H9 (cell line): ENCODE results near the gene GADD45A. TPM values are rescaled to one million over a fixed set of nuclear protein-coding genes. Genes with fewer than 3 reads are reported as not detected.

ENCODE experiments used
- DNase-seq: peaks from one replicate; pipeline ENCODE4 v3.0.0-alpha.2; 2017
- H2AFZ ChIP-seq: one replicate; pipeline ENCODE4 v1.6.1; 2013; ENCODE audit warnings: mild to moderate bottlenecking, low read length, control low read depth, moderate library complexity
- H2AK5ac ChIP-seq: 2 replicates; pipeline ENCODE4 v1.6.1; 2013; ENCODE audit warnings: low read length, control low read depth, mixed read lengths; ENCODE audit not compliant: insufficient read length
- H2BK120ac ChIP-seq: one replicate; pipeline ENCODE4 v1.6.1; 2013; ENCODE audit warnings: low read depth, mild to moderate bottlenecking, low read length, control low read depth, inconsistent platforms; ENCODE audit not compliant: poor library complexity, severe bottlenecking
- H2BK12ac ChIP-seq: 2 replicates; pipeline ENCODE4 v1.6.1; 2013; ENCODE audit warnings: low read length, control low read depth, mixed read lengths, low read depth; ENCODE audit not compliant: insufficient read length
- H2BK15ac ChIP-seq: 2 replicates; pipeline ENCODE4 v1.6.1; 2013; ENCODE audit warnings: low read depth, low read length, control low read depth
- H2BK20ac ChIP-seq: one replicate; pipeline ENCODE4 v1.6.1; 2013; ENCODE audit warnings: low read depth, mild to moderate bottlenecking, low read length, control low read depth, inconsistent platforms; ENCODE audit not compliant: poor library complexity, severe bottlenecking
- H2BK5ac ChIP-seq: 2 replicates; pipeline ENCODE4 v1.6.1; 2013; ENCODE audit warnings: low read length, control low read depth, mixed read lengths; ENCODE audit not compliant: insufficient read length
- H3K14ac ChIP-seq: 2 replicates; pipeline ENCODE4 v1.6.1; 2013; ENCODE audit warnings: low read length, control low read depth; ENCODE audit not compliant: insufficient read depth
- H3K18ac ChIP-seq: 2 replicates; pipeline ENCODE4 v1.6.1; 2013; ENCODE audit warnings: low read depth, mild to moderate bottlenecking, mixed read lengths, low read length, control low read depth; ENCODE audit not compliant: insufficient read length
- H3K23ac ChIP-seq: 2 replicates; pipeline ENCODE4 v1.6.1; 2013; ENCODE audit warnings: low read length, control low read depth, mixed read lengths, low read depth; ENCODE audit not compliant: insufficient read length
- H3K23me2 ChIP-seq: 2 replicates; pipeline ENCODE4 v1.6.1; 2013; ENCODE audit warnings: low read depth, mild to moderate bottlenecking, mixed read lengths, low read length, control low read depth; ENCODE audit not compliant: insufficient read length, poor library complexity, severe bottlenecking
- H3K27ac ChIP-seq: 2 replicates; pipeline ENCODE4 v1.5.1; 2013; ENCODE audit warnings: low read length, control low read depth, mixed read lengths, low read depth; ENCODE audit not compliant: insufficient read length
- H3K27me3 ChIP-seq: 2 replicates; pipeline ENCODE4 v1.6.1; 2013; ENCODE audit warnings: low read length, control low read depth, inconsistent platforms; ENCODE audit not compliant: insufficient read depth
- H3K4ac ChIP-seq: 2 replicates; pipeline ENCODE4 v1.6.1; 2013; ENCODE audit warnings: low read depth, mild to moderate bottlenecking, control low read depth, inconsistent platforms, low read length, moderate library complexity
- H3K4me1 ChIP-seq: 2 replicates; pipeline ENCODE4 v1.6.1; 2013; ENCODE audit warnings: low read length, control low read depth, inconsistent platforms; ENCODE audit not compliant: insufficient read depth
- H3K4me2 ChIP-seq: 2 replicates; pipeline ENCODE4 v1.6.1; 2013; ENCODE audit warnings: low read length, control low read depth, mixed read lengths; ENCODE audit not compliant: insufficient read length, insufficient read depth
- H3K56ac ChIP-seq: 2 replicates; pipeline ENCODE4 v1.6.1; 2013; ENCODE audit warnings: low read depth, mild to moderate bottlenecking, mixed read lengths, low read length, control low read depth; ENCODE audit not compliant: insufficient read length
- H3K79me1 ChIP-seq: 2 replicates; pipeline ENCODE4 v1.6.1; 2013; ENCODE audit warnings: low read depth, mild to moderate bottlenecking, moderate library complexity, low read length, control low read depth, inconsistent platforms; ENCODE audit not compliant: insufficient read depth, poor library complexity, severe bottlenecking
- H3K79me2 ChIP-seq: 2 replicates; pipeline ENCODE4 v1.6.1; 2013; ENCODE audit warnings: low read length, control low read depth, inconsistent platforms; ENCODE audit not compliant: insufficient read depth
- H3K9ac ChIP-seq: 2 replicates; pipeline ENCODE4 v1.6.1; 2013; ENCODE audit warnings: low read length, control low read depth, mixed read lengths; ENCODE audit not compliant: insufficient read length; ENCODE audit errors: extremely low read depth
- H3K9me3 ChIP-seq: one replicate; pipeline ENCODE4 v1.6.1; 2013; ENCODE audit warnings: low read depth, low read length, inconsistent platforms; ENCODE audit not compliant: control insufficient read depth
- H3T11ph ChIP-seq: one replicate; pipeline ENCODE4 v1.6.1; 2013; ENCODE audit warnings: mild to moderate bottlenecking, low read length, control low read depth, inconsistent platforms
- H4K20me1 ChIP-seq: one replicate; pipeline ENCODE4 v1.6.1; 2013; ENCODE audit not compliant: control insufficient read depth, insufficient read length, insufficient read depth
- H4K5ac ChIP-seq: 2 replicates; pipeline ENCODE4 v1.6.1; 2013; ENCODE audit warnings: low read depth, mild to moderate bottlenecking, mixed read lengths, low read length, control low read depth; ENCODE audit not compliant: insufficient read length
- H4K8ac ChIP-seq: replicated peaks from 2 replicates; pipeline ENCODE4 v1.6.1; 2013; ENCODE audit warnings: low read length, control low read depth, mixed read lengths, low read depth; ENCODE audit not compliant: insufficient read length
- H4K91ac ChIP-seq: 2 replicates; pipeline ENCODE4 v1.6.1; 2013; ENCODE audit warnings: low read depth, mild to moderate bottlenecking, moderate library complexity, mixed read lengths, low read length, control low read depth; ENCODE audit not compliant: insufficient read length
- H3K27ac Mint-ChIP-seq, 3 experiments: 2 replicates in 2 of 3; 3 replicates in 1 of 3; pipeline ENCODE4 v1.8.0; 2020 to 2021; ENCODE audit warnings: mixed read lengths in 3 of 3, mild to moderate bottlenecking in 1 of 3, moderate library complexity in 1 of 3
- H3K27me3 Mint-ChIP-seq: 2 replicates; pipeline ENCODE4 v1.8.0; 2021; ENCODE audit warnings: low read depth, mild to moderate bottlenecking, moderate library complexity, mixed read lengths
- H3K36me3 Mint-ChIP-seq, 3 experiments: 2 replicates in 2 of 3; 3 replicates in 1 of 3; pipeline ENCODE4 v1.8.0; 2020 to 2021; ENCODE audit warnings: low read depth in 3 of 3, mixed read lengths in 3 of 3; ENCODE audit not compliant: insufficient read depth in 1 of 3
- H3K4me1 Mint-ChIP-seq, 2 experiments: 2 replicates each; pipeline ENCODE4 v1.8.0; 2020; ENCODE audit warnings: mixed read lengths in 2 of 2
- H3K4me3 Mint-ChIP-seq, 2 experiments: 2 replicates in 1 of 2; 3 replicates in 1 of 2; pipeline ENCODE4 v1.8.0; 2020 to 2021; ENCODE audit warnings: mild to moderate bottlenecking in 2 of 2, mixed read lengths in 2 of 2, moderate library complexity in 1 of 2
- H3K9me3 Mint-ChIP-seq, 2 experiments: 2 replicates in 1 of 2; 3 replicates in 1 of 2; pipeline ENCODE4 v1.8.0; 2020; ENCODE audit warnings: mild to moderate bottlenecking in 2 of 2, mixed read lengths in 2 of 2, moderate library complexity in 1 of 2
- total RNA-seq: library from RNA; stranded (reverse); gene quantifications from 2 replicates; pipeline ENCODE4 v1.2.1, GENCODE V29; 2021
- TF ChIP-seq, protein P1 (sequence below): fragments of 200-600 bp; sonication (generic); conservative IDR thresholded peaks from 3 replicates; pipeline ENCODE4 v1.8.0; 2021; ENCODE audit warnings: antibody characterized with exemption, mild to moderate bottlenecking

GADD45A gene
- total RNA-seq, 1 experiment from 2014 or later: 22.8 TPM

- TF ChIP-seq, protein P1, sequence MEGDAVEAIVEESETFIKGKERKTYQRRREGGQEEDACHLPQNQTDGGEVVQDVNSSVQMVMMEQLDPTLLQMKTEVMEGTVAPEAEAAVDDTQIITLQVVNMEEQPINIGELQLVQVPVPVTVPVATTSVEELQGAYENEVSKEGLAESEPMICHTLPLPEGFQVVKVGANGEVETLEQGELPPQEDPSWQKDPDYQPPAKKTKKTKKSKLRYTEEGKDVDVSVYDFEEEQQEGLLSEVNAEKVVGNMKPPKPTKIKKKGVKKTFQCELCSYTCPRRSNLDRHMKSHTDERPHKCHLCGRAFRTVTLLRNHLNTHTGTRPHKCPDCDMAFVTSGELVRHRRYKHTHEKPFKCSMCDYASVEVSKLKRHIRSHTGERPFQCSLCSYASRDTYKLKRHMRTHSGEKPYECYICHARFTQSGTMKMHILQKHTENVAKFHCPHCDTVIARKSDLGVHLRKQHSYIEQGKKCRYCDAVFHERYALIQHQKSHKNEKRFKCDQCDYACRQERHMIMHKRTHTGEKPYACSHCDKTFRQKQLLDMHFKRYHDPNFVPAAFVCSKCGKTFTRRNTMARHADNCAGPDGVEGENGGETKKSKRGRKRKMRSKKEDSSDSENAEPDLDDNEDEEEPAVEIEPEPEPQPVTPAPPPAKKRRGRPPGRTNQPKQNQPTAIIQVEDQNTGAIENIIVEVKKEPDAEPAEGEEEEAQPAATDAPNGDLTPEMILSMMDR: no peak
- H4K5ac ChIP-seq: no peak overlapping the region
- H3K4me3 Mint-ChIP-seq: no peak overlapping the region
- H3K4me1 Mint-ChIP-seq: peaks cover 7 to 12% of the 10 kb centered on the region in 2 experiments
- no peak overlapping the region for H2BK12ac ChIP-seq
- no peaks in the 10 kb centered on the region for H3K79me2 ChIP-seq
- no peaks in the 10 kb centered on the region for H3K36me3 Mint-ChIP-seq
- H2BK15ac ChIP-seq: no peak overlapping the region
- no peak overlapping the region for H2BK20ac ChIP-seq
- no peak overlapping the region for H3K18ac ChIP-seq
- H3K4ac ChIP-seq: no peak overlapping the region
- peaks cover 3% of the 10 kb centered on the region for H3K4me1 ChIP-seq
- no peak overlapping the region for H2AK5ac ChIP-seq
- no peak overlapping the region for H3K27ac Mint-ChIP-seq
- no peak overlapping the region for H4K91ac ChIP-seq
- H2AFZ ChIP-seq: no peak overlapping the region
- no peak overlapping the region for H3K14ac ChIP-seq
- DNase-seq: no peak
- no peaks in the 10 kb centered on the region for H4K20me1 ChIP-seq
- H3K27me3 ChIP-seq: no peaks in the 10 kb centered on the region
- no peaks in the 10 kb centered on the region for H3K9me3 ChIP-seq
- no peak overlapping the region for H3K27ac ChIP-seq
- no peaks in the 10 kb centered on the region for H3K79me1 ChIP-seq
- H3K9me3 Mint-ChIP-seq: no peaks in the 10 kb centered on the region
- H3K23me2 ChIP-seq: no peaks in the 10 kb centered on the region
- no peak overlapping the region for H3K4me2 ChIP-seq
- H3T11ph ChIP-seq: no peak overlapping the region
- no peak overlapping the region for H3K56ac ChIP-seq
- H2BK5ac ChIP-seq: no peak overlapping the region
- no peak overlapping the region for H3K9ac ChIP-seq
- no peaks in the 10 kb centered on the region for H3K27me3 Mint-ChIP-seq
- no peak overlapping the region for H2BK120ac ChIP-seq
- H4K8ac ChIP-seq: no peak overlapping the region
- no peak overlapping the region for H3K23ac ChIP-seq
These were observed 41.2 kb downstream of the GADD45A start for GRCh38 chr1:67726224-67726623.
